ENCODE measurements around the gene IQSEC2.

The IQSEC2 gene

DNA sequence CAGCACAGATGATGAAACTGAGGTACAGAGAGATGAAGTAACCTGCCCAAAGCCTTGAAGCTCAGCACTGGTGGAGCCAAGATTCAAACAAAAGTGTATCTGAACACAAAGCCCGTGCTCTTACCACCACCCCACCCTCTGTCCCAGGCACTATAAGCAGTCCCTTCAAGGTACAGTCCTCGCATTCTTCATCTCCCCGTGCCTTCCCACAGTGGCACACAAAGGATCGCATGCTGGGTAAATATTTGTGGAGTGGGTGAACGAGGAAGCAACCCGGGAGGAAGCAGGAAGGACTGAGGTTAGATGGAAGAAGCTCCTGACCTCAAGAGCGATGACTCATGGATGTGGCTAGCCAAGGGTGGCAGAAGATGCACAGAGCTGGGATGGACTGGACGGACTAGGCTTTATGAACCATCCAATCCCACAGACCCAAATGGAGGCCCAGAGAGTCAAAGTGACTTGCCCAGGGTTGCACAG, 18.4 kb downstream of the IQSEC2 start:
- intact Hi-C loops (cut with DNase I; ENCODE audit: low total_unique reads): no loop called here
- TF ChIP-seq, protein P1, sequence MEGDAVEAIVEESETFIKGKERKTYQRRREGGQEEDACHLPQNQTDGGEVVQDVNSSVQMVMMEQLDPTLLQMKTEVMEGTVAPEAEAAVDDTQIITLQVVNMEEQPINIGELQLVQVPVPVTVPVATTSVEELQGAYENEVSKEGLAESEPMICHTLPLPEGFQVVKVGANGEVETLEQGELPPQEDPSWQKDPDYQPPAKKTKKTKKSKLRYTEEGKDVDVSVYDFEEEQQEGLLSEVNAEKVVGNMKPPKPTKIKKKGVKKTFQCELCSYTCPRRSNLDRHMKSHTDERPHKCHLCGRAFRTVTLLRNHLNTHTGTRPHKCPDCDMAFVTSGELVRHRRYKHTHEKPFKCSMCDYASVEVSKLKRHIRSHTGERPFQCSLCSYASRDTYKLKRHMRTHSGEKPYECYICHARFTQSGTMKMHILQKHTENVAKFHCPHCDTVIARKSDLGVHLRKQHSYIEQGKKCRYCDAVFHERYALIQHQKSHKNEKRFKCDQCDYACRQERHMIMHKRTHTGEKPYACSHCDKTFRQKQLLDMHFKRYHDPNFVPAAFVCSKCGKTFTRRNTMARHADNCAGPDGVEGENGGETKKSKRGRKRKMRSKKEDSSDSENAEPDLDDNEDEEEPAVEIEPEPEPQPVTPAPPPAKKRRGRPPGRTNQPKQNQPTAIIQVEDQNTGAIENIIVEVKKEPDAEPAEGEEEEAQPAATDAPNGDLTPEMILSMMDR (IDR thresholded peaks at IDR 0.05): no peak
- DNase-seq: no peak
- H3K4me1 ChIP-seq: peaks cover 0 to 3% (median 0%) of the 10 kb centered on the region in 4 donors
- H3K36me3 ChIP-seq: no peaks in the 10 kb centered on the region
- H3K9me3 ChIP-seq: no peaks in the 10 kb centered on the region
- H3K4me3 ChIP-seq: no peak overlapping the region
- no peak overlapping the region for H3K27ac ChIP-seq
- H3K27me3 ChIP-seq: no peaks in the 10 kb centered on the region

DNA sequence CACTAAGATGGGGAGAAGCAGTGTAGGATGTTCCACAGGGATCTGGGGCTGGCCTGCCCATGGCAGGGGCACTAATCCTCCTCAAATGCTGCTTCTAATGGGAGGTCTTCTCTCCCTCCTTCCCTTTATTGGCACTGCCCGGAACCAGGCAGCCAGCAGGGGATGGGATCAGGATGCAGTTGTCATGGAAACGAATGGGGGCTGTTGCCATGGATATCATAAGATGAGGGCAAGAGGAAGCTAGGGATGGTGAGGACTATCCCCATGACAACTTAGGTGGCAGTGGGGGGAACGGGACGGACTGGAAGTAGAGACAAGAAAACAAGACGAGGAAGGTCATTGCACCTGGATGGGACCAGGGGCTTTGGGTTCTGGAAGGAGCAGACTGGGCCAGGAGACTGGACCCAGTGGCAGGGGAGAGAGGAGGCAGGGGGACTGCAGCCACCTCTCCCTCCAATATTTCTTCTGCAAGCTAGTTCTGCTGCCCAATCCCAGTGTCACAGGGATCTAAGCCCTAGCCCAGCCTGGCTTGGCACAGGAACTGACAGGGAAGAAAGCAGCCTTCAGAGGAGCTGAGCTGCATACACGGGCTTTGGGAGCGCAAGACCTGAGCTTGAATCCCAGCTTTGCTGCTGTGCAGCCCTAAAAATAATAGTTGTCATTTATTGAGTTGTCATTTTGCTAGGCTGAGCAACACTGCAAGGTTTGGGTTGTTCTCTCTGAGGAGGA, 19.0 kb downstream of the IQSEC2 start:
- intact Hi-C loops (cut with DNase I; ENCODE audit: low total_unique reads): no loop called here
- Histone ChIP-seq H3K27me3 (no peaks in the 10 kb centered on the region), H3K36me3 (no peaks in the 10 kb centered on the region), H3K27ac (no peak overlapping the region), H3K4me1 (peaks cover 0 to 3% (median 0%) of the 10 kb centered on the region in 4 donors), H3K9me3 (no peaks in the 10 kb centered on the region), H3K4me3 (no peak overlapping the region)
- TF ChIP-seq, protein P1 (IDR thresholded peaks at IDR 0.05): no peak
- no peak for DNase-seq

DNA sequence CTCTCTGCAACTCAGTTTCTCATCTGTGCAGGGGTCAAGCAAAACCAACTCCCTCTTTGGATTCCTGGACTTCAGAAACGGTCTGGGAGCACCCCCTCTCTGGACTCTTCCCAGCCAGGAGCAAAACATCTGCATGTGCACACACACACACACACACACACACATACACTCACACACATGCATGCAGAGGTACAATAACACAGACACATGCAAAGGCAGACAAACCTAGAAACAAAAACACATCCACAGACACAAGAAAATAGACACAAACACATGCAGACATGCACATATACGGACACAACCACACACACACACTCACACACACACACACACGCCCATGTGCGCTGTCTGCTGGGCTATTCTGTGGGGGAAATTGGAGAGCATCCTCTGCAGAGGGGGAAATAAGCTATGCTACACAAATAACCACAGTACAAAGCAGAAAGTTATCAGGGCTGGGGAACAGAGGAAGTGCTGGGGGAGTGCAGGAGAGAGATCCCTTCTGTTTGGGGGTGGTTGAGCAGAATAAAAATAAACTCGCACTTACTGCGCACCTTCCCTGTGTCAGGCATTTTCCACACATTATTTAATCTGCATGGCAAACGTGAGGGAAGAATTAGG, 19.9 kb downstream of the IQSEC2 start:
- H3K4me1 ChIP-seq: peaks cover 0 to 3% (median 0%) of the 10 kb centered on the region in 4 donors
- TF ChIP-seq, protein P1 (IDR thresholded peaks at IDR 0.05): no peak
- no peak overlapping the region for H3K4me3 ChIP-seq
- intact Hi-C loops (cut with DNase I; ENCODE audit: low total_unique reads): no loop called here
- no peaks in the 10 kb centered on the region for H3K9me3 ChIP-seq
- no peaks in the 10 kb centered on the region for H3K36me3 ChIP-seq
- DNase-seq: no peak
- no peak overlapping the region for H3K27ac ChIP-seq
- no peaks in the 10 kb centered on the region for H3K27me3 ChIP-seq

DNA sequence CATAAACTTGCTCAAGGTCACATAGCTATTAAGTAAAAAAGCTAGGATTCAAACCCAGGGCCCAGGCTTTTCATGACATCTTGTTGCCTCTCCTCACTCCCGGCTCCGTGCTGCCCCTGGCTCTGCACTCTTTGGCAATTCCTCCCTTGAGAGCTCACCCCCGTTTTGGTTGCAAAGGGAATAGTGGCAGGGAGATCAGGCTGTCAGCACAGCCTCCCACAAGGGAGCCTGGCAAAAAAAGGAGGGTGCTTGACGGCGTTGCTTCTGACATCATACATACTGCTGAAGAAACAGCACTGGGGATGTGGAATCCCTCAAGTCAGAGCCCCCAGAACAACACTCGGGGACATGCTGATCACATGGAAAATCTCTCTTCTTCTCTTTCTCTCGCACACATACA, 20.5 kb downstream of the IQSEC2 start:
- no peaks in the 10 kb centered on the region for H3K36me3 ChIP-seq

DNA sequence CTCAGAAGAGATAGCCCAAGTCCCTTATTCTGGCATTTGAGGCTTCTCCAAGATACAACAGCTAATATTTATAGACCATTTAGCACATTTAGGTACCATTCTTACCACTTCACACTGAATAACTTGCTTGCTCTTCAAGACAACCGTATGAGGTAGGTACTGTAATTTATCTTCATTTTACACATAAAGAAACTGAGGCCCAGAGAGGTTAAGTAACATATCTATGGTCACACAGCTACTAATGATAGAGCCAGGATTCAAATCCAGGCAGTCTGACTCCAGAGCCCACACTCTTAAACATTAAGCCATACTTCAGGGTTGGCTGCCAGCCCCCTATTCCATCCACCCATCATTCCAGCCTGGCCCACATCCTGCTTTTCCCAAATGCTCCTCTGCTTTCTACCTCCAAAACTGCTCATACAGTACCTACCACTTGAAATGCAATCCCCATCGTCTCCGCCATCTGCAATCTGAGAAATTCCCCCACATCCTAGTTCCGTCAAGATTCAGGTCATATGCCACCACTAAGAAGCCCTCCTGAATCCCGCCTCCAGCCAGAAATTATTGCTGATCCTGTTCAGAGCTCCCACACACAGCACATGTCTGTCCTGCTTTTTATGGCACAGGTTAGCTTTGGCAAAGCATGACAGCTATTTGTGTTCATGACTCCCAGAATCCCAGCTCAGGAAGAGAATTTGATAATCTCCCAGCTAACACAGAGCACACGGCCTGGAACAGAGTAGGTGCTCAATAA, 23.5 kb downstream of the IQSEC2 start:
- Histone ChIP-seq H3K27me3 (no peaks in the 10 kb centered on the region), H3K4me1 (no peaks in the 10 kb centered on the region), H3K27ac (no peak overlapping the region), H3K9me3 (no peaks in the 10 kb centered on the region), H3K4me3 (no peak overlapping the region), H3K36me3 (peaks cover 0 to 6% (median 5%) of the 10 kb centered on the region in 3 donors)
- TF ChIP-seq, protein P1 (IDR thresholded peaks at IDR 0.05): no peak
- no peak for DNase-seq
- intact Hi-C loops (cut with DNase I; ENCODE audit: low total_unique reads): no loop called here

More for the DNA sequence above, 20.5 kb downstream of the IQSEC2 start:
- H3K9me3 ChIP-seq: no peaks in the 10 kb centered on the region
- H3K27me3 ChIP-seq: no peaks in the 10 kb centered on the region
- intact Hi-C loops (cut with DNase I; ENCODE audit: low total_unique reads): no loop called here
- TF ChIP-seq, protein P1 (IDR thresholded peaks at IDR 0.05): no peak
- H3K4me1 ChIP-seq: peaks cover 0 to under 1% (median 0%) of the 10 kb centered on the region in 4 donors
- no peak for DNase-seq
- H3K4me3 ChIP-seq: no peak overlapping the region
- H3K27ac ChIP-seq: no peak overlapping the region

Measured in tibial artery (tissue), 4 donors.